Sigmoid colon (tissue), 7 donors: ENCODE data around the gene KCNK3. TPM values are rescaled to one million over a fixed set of nuclear protein-coding genes. Genes with fewer than 3 reads are reported as not detected.

Experiments used
- DNase-seq: peaks from one replicate; pipeline ENCODE4 v3.0.0-alpha.2; 2019
- H3K27ac ChIP-seq, 4 donors: fragments of 200-600 bp; sonication (generic); one replicate each; pipeline ENCODE4 v1.5.1; 2016 to 2019; ENCODE audit warnings: mild to moderate bottlenecking in 1 of 4
- H3K27me3 ChIP-seq, 3 donors: fragments of 200-600 bp; sonication (generic); one replicate each; pipeline ENCODE4 v1.5.1; 2019; ENCODE audit warnings: mild to moderate bottlenecking in 1 of 3
- H3K36me3 ChIP-seq, 4 donors: fragments of 200-600 bp; sonication (generic); one replicate each; pipeline ENCODE4 v1.5.1; 2016 to 2019
- H3K4me1 ChIP-seq, 4 donors: fragments of 200-600 bp; sonication (generic); one replicate each; pipeline ENCODE4 v1.5.1; 2017 to 2019
- H3K4me3 ChIP-seq, 4 donors: fragments of 200-600 bp; sonication (generic); one replicate each; pipeline ENCODE4 v1.5.1; 2017 to 2019; ENCODE audit warnings: mild to moderate bottlenecking in 2 of 4, moderate library complexity in 1 of 4
- H3K9me3 ChIP-seq, 4 donors: fragments of 200-600 bp in 3 of 4; sonication (generic) in 3 of 4; one replicate each; pipeline versions ENCODE4 v1.5.1 to v1.6.1; 2013 to 2019
- EP300 ChIP-seq, 4 donors: sonication (generic); formaldehyde crosslinking; IDR thresholded peaks; one replicate each; pipeline ENCODE4 v1.6.1; 2017; ENCODE audit warnings: antibody characterized with exemption in 4 of 4
- POLR2A ChIP-seq, 2 donors: fragments of 450-650 bp; IDR thresholded peaks; one replicate each; pipeline ENCODE4 v1.6.1; 2016; ENCODE audit warnings: antibody characterized with exemption in 2 of 2, mild to moderate bottlenecking in 2 of 2, moderate library complexity in 2 of 2
- POLR2AphosphoS5 ChIP-seq, 4 donors: sonication (generic); formaldehyde crosslinking; IDR thresholded peaks; one replicate each; pipeline ENCODE4 v1.6.1; 2017; ENCODE audit warnings: antibody characterized with exemption in 4 of 4
- WGBS, 2 donors: extraction: QIAGEN DNeasy Blood & Tissue Kit; methylation state at CpG; one replicate each; pipeline ENCODE4 v1.1.7; 2013; 5-methylcytosine and 5-hydroxymethylcytosine counted together
- intact Hi-C: fragments of 100-400 bp; cut with DNase I; formaldehyde crosslinking; loops from one replicate; pipeline ENCODE4 v1.15.1; 2023
- polyA plus RNA-seq, 3 donors: library from polyadenylated mRNA; stranded (reverse); fragments of 200-250 nt; gene quantifications; one replicate each; pipeline ENCODE4 v1.2.3, GENCODE V29; 2013
- total RNA-seq, 4 donors: library from RNA; depleted of rRNA; stranded (reverse); fragments of >200 nt; gene quantifications; one replicate each; pipeline ENCODE4 v1.1.0, GENCODE V29; 2016
- TF ChIP-seq, protein P1 (sequence below), 4 experiments: fragments of 450-650 bp in 3 of 4; fragments of 200-600 bp in 1 of 4; IDR thresholded peaks; one replicate each; pipeline ENCODE4 v1.5.1; 2016 to 2019; ENCODE audit warnings: antibody characterized with exemption in 4 of 4, mild to moderate bottlenecking in 3 of 4, moderate library complexity in 2 of 4
- donor health status: healthy with polysubstance abuse.
- donor health status: Bipolar disorder and iron deficiency.
- donor health status: healthy.

KCNK3 gene
- total and polyA plus RNA-seq, 7 donors: under 0.01 to 12.2 (median 2.9) TPM

DNA sequence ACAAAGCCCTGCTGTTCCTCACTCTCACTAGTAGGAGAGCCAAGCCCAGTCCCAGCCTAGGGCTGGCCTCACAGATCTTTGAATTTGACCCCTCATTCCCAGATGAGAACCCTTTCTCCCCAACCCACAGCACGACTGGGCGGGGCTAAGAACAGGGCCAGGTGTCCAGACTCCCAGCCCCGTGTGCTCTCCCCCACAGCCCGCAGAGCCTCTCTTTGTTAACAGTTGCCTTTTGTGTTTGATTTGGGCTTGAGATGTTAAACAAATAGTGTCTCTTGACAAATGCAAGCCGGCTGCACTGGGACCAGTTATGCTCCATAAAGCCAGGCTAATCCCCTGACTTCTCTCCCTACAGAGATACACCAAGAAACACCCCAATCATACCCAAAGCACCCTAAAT is 4.7 kb upstream of the KCNK3 start:
- DNase-seq: no peak
- intact Hi-C loops: no loop called here
- Histone ChIP-seq H3K4me3 (no peak overlapping the region), H3K4me1 (peaks cover 0 to 30% (median 25%) of the 10 kb centered on the region in 4 donors), H3K27me3 (no peaks in the 10 kb centered on the region), H3K9me3 (no peaks in the 10 kb centered on the region), H3K27ac (no peak overlapping the region), H3K36me3 (no peaks in the 10 kb centered on the region)
- 31 to 54% methylated on average over 5 of the region's 5 CpGs for WGBS, 2 donors
- TF ChIP-seq POLR2A (IDR thresholded peaks at IDR 0.05): no peak
- TF ChIP-seq EP300 (IDR thresholded peaks at IDR 0.05): no peak
- no peak for TF ChIP-seq POLR2AphosphoS5 (IDR thresholded peaks at IDR 0.05)
- TF ChIP-seq, protein P1, sequence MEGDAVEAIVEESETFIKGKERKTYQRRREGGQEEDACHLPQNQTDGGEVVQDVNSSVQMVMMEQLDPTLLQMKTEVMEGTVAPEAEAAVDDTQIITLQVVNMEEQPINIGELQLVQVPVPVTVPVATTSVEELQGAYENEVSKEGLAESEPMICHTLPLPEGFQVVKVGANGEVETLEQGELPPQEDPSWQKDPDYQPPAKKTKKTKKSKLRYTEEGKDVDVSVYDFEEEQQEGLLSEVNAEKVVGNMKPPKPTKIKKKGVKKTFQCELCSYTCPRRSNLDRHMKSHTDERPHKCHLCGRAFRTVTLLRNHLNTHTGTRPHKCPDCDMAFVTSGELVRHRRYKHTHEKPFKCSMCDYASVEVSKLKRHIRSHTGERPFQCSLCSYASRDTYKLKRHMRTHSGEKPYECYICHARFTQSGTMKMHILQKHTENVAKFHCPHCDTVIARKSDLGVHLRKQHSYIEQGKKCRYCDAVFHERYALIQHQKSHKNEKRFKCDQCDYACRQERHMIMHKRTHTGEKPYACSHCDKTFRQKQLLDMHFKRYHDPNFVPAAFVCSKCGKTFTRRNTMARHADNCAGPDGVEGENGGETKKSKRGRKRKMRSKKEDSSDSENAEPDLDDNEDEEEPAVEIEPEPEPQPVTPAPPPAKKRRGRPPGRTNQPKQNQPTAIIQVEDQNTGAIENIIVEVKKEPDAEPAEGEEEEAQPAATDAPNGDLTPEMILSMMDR (IDR thresholded peaks at IDR 0.05): no peak

DNA sequence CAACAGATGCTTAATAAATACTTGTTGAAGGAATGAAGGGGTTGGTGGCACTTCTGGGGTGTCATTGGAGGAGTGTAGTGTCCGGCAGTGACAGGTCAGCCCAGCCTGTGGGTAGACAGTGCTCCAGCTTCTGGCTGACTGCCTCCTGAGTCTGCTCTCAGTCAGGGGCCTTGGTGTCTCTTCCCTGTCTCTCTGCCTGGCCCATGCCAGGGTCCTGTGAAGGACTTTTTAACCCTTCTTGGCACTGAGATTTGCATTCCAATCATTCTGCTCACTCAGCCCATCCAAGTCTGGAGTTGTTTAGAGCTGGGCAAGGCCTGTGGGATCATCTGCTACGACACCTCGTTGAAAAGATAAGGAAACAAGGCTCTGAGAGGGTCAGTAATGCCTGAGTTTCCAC is 1.4 kb upstream of the KCNK3 start:
- intact Hi-C loops: loop anchor here (2.0 to 5.0 kb wide), 3 partner anchors 34 to 79 kb away; no protein-coding TSS in a partner anchor
- peak overlapping the region; percentile 79 to 91 (median 83) for H3K27ac ChIP-seq
- H3K4me3 ChIP-seq: no peak overlapping the region
- peaks cover 0 to 37% (median 35%) of the 10 kb centered on the region in 4 donors for H3K4me1 ChIP-seq
- TF ChIP-seq POLR2AphosphoS5 (IDR thresholded peaks at IDR 0.05) (no peak), POLR2A (IDR thresholded peaks at IDR 0.05) (no peak), EP300 (IDR thresholded peaks at IDR 0.05) (no peak)
- TF ChIP-seq, protein P1 (IDR thresholded peaks at IDR 0.05): no peak
- WGBS, 2 donors: 55 to 56% methylated on average over 3 of the region's 3 CpGs
- peaks cover 0 to 22% (median 7%) of the 10 kb centered on the region in 3 donors for H3K27me3 ChIP-seq
- H3K36me3 ChIP-seq: no peaks in the 10 kb centered on the region
- DNase-seq: no peak
- H3K9me3 ChIP-seq: no peaks in the 10 kb centered on the region

DNA sequence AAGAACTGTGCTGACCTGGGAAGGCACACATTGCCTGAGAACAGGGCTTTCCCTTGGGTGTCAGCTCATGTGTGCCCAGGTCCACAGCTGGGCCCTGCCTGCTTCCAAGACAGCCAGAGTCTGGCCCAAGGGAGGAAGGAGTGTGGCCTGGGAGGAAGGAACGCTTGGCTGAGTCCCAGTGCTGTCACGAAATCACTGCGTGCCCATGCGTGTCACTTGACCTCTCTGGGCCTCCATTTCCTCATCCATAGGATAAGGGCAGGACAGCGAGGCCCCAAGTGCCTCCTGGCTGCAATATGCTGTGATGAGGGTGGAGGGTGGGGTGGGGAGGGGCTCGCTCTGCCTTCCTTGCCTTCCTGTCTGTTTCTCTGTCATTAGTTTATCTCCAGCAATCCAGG is 642 bp upstream of the KCNK3 start:
- peak in 1 of 4 donors; percentile 26 for TF ChIP-seq POLR2AphosphoS5 (IDR thresholded peaks at IDR 0.05)
- TF ChIP-seq EP300 (IDR thresholded peaks at IDR 0.05): no peak
- peaks cover 0 to 31% (median 30%) of the 10 kb centered on the region in 4 donors for H3K4me1 ChIP-seq
- no peaks in the 10 kb centered on the region for H3K36me3 ChIP-seq
- H3K27me3 ChIP-seq: peaks cover 0 to 22% (median 7%) of the 10 kb centered on the region in 3 donors
- 43 to 50% methylated on average over 6 of the region's 6 CpGs for WGBS, 2 donors
- peak; percentile 84 for DNase-seq
- peak overlapping the region; percentile 79 to 91 (median 83) for H3K27ac ChIP-seq
- intact Hi-C loops: loop anchor here (2.0 to 5.0 kb wide), 4 partner anchors 19 to 80 kb away; no protein-coding TSS in a partner anchor
- no peaks in the 10 kb centered on the region for H3K9me3 ChIP-seq
- peak overlapping the region in 2 of 4 donors; percentile 24 to 27 for H3K4me3 ChIP-seq

DNA sequence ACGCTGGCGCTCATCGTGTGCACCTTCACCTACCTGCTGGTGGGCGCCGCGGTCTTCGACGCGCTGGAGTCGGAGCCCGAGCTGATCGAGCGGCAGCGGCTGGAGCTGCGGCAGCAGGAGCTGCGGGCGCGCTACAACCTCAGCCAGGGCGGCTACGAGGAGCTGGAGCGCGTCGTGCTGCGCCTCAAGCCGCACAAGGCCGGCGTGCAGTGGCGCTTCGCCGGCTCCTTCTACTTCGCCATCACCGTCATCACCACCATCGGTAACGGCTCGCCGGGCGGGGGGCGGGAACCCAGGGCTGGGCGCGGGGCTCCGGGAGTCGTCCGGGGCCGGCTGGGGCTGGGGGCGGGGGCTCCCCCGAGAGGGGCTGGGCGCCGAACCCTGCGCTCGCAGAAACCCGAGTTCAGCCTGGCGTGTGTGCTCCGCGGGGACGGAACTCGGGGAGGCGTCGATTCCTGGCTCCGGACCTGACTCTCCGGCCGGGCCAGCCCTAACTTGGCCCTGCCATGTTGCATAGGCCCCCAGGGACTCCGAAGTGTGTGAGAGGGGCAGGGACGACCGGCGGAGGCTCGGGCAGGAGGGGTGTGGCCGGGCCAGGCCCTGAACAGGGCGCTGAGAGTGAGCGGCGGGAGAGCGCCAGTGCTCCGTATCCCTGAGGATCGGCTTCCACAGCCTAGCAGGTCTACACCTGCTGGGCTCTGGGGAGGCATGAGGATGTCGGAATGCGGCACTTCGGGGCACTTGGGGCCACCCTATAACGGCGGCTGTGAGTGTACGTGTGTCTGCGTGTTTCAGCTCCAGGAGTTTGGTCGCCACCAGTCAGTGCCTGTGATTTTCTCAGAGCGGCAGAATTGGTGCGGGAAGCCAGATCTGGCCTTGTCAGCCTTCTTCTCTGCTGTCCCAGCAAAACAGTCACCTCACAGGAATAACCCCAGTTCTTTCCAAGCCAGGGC is 651 bp downstream of the KCNK3 start:
- DNase-seq: no peak

DNA sequence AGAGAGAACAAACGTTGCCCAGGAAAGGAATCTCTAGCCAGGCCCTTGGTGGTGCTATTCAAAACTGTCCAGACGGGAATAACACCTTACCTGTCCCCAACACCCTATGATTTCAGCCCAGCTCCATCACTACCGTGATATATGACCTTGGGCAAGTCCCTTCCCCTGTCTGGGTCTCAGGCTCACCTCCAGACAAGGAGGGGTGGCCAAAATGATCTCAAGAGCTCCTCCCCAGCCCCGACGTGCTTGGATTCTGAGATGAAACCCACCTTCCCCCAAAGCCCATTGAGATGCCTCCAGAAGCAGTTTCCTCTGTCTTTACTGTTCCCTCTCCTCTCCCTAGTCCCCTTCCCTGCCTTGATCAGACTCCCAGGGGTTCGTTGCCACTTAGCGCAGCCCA is 1.5 kb downstream of the KCNK3 start:
- Histone ChIP-seq H3K4me1 (peaks cover 0 to 31% (median 30%) of the 10 kb centered on the region in 4 donors), H3K9me3 (no peaks in the 10 kb centered on the region)

More for the DNA sequence above, 651 bp downstream of the KCNK3 start:
- 4 to 5% methylated on average over 83 of the region's 83 CpGs for WGBS, 2 donors
- Histone ChIP-seq H3K36me3 (no peaks in the 10 kb centered on the region), H3K4me3 (peak overlapping the region; percentile 37 to 57 (median 50)), H3K27me3 (peaks cover 0 to 22% (median 7%) of the 10 kb centered on the region in 3 donors), H3K27ac (peak overlapping the region; percentile 66 to 79 (median 77)), H3K4me1 (peaks cover 0 to 31% (median 30%) of the 10 kb centered on the region in 4 donors), H3K9me3 (no peaks in the 10 kb centered on the region)
- intact Hi-C loops: loop anchor here (2.0 to 5.0 kb wide), 3 partner anchors 18 to 81 kb away; no protein-coding TSS in a partner anchor
- no peak for TF ChIP-seq POLR2A (IDR thresholded peaks at IDR 0.05)

DNA sequence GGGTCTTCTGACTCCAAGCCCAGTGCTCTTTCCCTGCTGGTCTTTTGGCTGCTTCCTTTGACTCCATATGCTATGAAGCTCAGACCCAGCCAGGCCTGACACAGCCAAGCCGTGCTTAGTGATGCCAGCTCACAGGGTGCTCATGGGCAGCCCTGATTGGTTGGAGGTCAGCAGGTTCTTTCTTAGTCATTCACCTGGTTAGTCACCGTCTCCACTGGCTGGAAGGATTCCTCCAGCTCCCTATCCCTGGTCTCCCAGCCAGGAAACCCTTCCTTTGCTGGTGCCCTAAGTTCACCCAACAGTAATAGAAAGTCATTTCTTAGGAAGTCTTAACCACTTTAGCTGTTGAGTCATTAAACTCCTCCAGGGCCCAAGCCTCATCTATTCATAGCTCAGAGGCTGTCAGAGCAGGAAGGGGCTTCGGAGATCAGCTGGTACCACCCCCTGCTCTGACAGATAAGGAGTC is 3.9 kb downstream of the KCNK3 start:
- H3K4me3 ChIP-seq: no peak overlapping the region
- intact Hi-C loops: no loop called here
- H3K27me3 ChIP-seq: peaks cover 0 to 22% (median 7%) of the 10 kb centered on the region in 3 donors
- no peaks in the 10 kb centered on the region for H3K9me3 ChIP-seq
- H3K36me3 ChIP-seq: no peaks in the 10 kb centered on the region
- H3K27ac ChIP-seq: no peak overlapping the region
- WGBS, 2 donors: 39 to 47% methylated on average over 3 of the region's 3 CpGs
- H3K4me1 ChIP-seq: peaks cover 0 to 24% (median 23%) of the 10 kb centered on the region in 4 donors
- DNase-seq: no peak
- TF ChIP-seq POLR2AphosphoS5 (IDR thresholded peaks at IDR 0.05) (no peak), POLR2A (IDR thresholded peaks at IDR 0.05) (no peak), EP300 (IDR thresholded peaks at IDR 0.05) (no peak)
- TF ChIP-seq, protein P1 (IDR thresholded peaks at IDR 0.05): no peak

More for the DNA sequence above, 1.5 kb downstream of the KCNK3 start:
- H3K36me3 ChIP-seq: no peaks in the 10 kb centered on the region
- TF ChIP-seq POLR2A (IDR thresholded peaks at IDR 0.05): no peak
- no peak for DNase-seq
- H3K4me3 ChIP-seq: peak overlapping the region in 2 of 4 donors; percentile 55 to 57
- intact Hi-C loops: loop anchor here (5.0 kb wide), 2 partner anchors 48 to 82 kb away; no protein-coding TSS in a partner anchor
- H3K27ac ChIP-seq: no peak overlapping the region
- peaks cover 0 to 22% (median 7%) of the 10 kb centered on the region in 3 donors for H3K27me3 ChIP-seq
- WGBS, 2 donors: 53 to 58% methylated on average over 7 of the region's 7 CpGs
